ENCODE measurements around the gene ZFP91. TPM values are rescaled to one million over a fixed set of nuclear protein-coding genes. Genes with fewer than 3 reads are reported as not detected.

The ZFP91 gene
- total and polyA plus RNA-seq, 2 of the 13 experiments (the other 11 are each of a cell fraction or from before 2014, with no cell fraction given) = 13.5 to 38.6 TPM

- no peak for TF ChIP-seq ZHX1 (CRISPR knock-in tag; IDR thresholded peaks at IDR 0.05; ENCODE audit: low read depth)
- TF ChIP-seq RARA (CRISPR knock-in tag; IDR thresholded peaks at IDR 0.05) = peak; percentile 54
- no peak for TF ChIP-seq NFIB (CRISPR knock-in tag; IDR thresholded peaks at IDR 0.05; ENCODE audit: borderline replicate concordance)
- no peak for TF ChIP-seq HMGXB4 (CRISPR knock-in tag; IDR thresholded peaks at IDR 0.05; ENCODE audit: borderline replicate concordance in 1 of 2, low read depth in 1 of 2)
- no peak for TF ChIP-seq SKI (IDR thresholded peaks at IDR 0.05; ENCODE audit: partially characterized antibody)
- TF ChIP-seq HOXA9 (CRISPR knock-in tag; IDR thresholded peaks at IDR 0.05; ENCODE audit: borderline replicate concordance) = no peak
- TF ChIP-seq NCOA2 (CRISPR knock-in tag; IDR thresholded peaks at IDR 0.05) = peak; percentile 25; the same call in 1 of the 2 replicates
- TF ChIP-seq BRF2 (CRISPR knock-in tag; IDR thresholded peaks at IDR 0.05) = no peak
- TF ChIP-seq EP300 (IDR thresholded peaks at IDR 0.05; ENCODE audit: low read depth in 2 of 2, low read length in 2 of 2) = peak in 1 of 2 experiments; percentile 23; a peak in 1 of 4 replicates
- no peak for TF ChIP-seq EP300 (CRISPR knock-in tag; IDR thresholded peaks at IDR 0.05; ENCODE audit: borderline replicate concordance)
- TF ChIP-seq ZNF572 (CRISPR knock-in tag; IDR thresholded peaks at IDR 0.05) = no peak
- TF ChIP-seq, protein P1, sequence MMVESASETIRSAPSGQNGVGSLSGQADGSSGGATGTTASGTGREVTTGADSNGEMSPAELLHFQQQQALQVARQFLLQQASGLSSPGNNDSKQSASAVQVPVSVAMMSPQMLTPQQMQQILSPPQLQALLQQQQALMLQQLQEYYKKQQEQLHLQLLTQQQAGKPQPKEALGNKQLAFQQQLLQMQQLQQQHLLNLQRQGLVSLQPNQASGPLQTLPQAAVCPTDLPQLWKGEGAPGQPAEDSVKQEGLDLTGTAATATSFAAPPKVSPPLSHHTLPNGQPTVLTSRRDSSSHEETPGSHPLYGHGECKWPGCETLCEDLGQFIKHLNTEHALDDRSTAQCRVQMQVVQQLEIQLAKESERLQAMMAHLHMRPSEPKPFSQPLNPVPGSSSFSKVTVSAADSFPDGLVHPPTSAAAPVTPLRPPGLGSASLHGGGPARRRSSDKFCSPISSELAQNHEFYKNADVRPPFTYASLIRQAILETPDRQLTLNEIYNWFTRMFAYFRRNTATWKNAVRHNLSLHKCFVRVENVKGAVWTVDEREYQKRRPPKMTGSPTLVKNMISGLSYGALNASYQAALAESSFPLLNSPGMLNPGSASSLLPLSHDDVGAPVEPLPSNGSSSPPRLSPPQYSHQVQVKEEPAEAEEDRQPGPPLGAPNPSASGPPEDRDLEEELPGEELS (CRISPR knock-in tag; IDR thresholded peaks at IDR 0.05) = peak; percentile 72
- TF ChIP-seq PRDM4 (CRISPR knock-in tag; IDR thresholded peaks at IDR 0.05; ENCODE audit: borderline replicate concordance) = no peak
- TF ChIP-seq, protein P2, sequence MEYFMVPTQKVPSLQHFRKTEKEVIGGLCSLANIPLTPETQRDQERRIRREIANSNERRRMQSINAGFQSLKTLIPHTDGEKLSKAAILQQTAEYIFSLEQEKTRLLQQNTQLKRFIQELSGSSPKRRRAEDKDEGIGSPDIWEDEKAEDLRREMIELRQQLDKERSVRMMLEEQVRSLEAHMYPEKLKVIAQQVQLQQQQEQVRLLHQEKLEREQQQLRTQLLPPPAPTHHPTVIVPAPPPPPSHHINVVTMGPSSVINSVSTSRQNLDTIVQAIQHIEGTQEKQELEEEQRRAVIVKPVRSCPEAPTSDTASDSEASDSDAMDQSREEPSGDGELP (IDR thresholded peaks at IDR 0.05; ENCODE audit: borderline replicate concordance, low read depth) = 0 out of 2 replicates have a peak, but pooled peaks have one; percentile 16
- TF ChIP-seq, protein P3, sequence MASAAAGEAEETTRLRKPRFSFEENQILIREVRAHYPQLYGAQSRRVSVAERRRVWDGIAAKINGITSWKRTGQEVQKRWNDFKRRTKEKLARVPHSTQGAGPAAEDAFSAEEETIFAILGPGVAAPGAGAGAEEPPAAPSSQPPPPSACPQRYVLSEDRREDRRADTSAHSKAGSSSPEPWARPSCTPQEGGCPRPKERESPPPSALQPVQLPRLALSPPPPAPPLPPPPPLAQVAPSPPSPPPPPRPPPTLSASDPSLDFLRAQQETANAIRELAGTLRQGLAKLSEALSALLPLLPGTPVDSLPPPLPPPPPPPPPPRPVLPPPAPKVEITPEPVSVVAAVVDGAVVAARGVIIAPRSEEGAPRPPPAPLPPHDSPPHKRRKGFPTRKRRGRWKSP (CRISPR knock-in tag; IDR thresholded peaks at IDR 0.05) = no peak
- TF ChIP-seq BORCS8-MEF2B (CRISPR knock-in tag; IDR thresholded peaks at IDR 0.05) = no peak
Observed at GRCh38 chr11:58562375-58562800, 16.5 kb upstream of the ZFP91 start (continued).
